ENCODE results near the gene CCDC178.

Gene CCDC178

DNA sequence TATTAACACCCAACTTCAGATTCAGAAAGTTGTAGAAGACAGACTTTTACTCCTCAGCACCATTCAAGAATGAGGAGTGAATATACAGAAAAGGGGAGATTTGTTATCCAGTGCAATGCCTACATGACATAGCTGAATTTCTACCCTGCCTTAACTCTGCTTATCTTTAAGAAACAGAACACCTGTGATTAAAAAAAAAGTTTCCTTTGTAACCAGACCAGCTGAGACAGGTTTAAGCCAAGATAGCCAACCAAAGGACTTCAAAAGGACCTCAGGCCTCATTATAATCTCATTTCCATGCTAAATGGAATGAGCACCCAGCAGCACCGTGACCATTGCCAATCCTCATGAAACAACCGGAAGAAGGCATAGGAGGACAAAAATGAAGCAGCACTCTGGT lies 122.9 kb downstream of the CCDC178 start:
- Histone ChIP-seq H3K9ac (ENCODE audit: low read depth, low read length) (no peak overlapping the region), H3K9me3 (ENCODE audit: control insufficient read depth, insufficient read depth, low read length) (no peaks in the 10 kb centered on the region), H3K36me3 (ENCODE audit: insufficient read depth, low read length) (no peaks in the 10 kb centered on the region), H3K4me1 (ENCODE audit: insufficient read depth, low read length) (no peaks in the 10 kb centered on the region)

DNA sequence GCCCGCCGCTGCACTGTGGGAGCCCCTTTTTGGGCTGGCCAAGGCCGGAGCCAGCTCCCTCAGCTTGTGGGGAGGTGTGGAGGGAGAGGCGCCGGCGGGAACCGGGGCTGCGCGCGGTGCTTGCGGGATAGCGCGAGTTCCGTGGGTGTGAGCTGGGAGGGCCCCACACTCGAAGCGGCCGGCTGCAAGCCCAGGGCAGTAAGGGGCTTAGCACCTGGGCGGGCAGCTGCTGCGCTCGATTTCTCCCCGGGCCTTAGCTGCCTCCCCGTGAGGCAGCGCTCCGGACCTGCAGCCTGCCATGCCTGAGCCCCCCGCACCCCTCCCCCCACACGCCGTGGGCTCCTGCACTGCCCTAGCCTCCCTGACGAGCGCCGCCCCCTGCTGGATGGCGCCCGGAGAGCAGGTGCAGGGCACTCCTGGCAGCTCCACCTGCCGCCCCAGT lies 124.4 kb downstream of the CCDC178 start:
- Histone ChIP-seq H3K9me3 (ENCODE audit: control insufficient read depth, insufficient read depth, low read length) (no peaks in the 10 kb centered on the region), H3K4me1 (ENCODE audit: insufficient read depth, low read length) (no peaks in the 10 kb centered on the region), H3K9ac (ENCODE audit: low read depth, low read length) (peak overlapping the region; percentile 38; the same call in 1 of the 2 replicates), H3K36me3 (ENCODE audit: insufficient read depth, low read length) (no peaks in the 10 kb centered on the region)

DNA sequence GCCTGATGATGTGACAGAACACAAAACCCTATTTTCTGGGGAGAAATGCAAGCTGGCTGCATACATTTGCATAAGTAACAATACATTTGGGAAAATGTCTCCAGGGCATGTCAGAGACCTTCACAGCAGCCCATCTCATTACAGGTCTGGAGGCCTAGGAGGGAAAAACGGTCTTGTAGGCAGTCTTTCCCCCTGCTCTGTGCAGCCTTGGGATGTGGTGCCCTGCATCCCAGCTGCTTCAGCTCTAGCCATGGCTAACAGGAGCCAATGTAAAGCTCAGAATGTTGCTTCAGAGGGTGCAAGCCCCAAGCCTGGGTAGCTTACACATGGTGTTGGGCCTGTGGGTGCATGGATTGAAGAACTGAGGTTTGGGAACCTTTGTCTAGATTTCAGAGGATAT lies 133.0 kb downstream of the CCDC178 start:
- no peaks in the 10 kb centered on the region for H3K4me1 ChIP-seq (ENCODE audit: insufficient read depth, low read length)
- no peaks in the 10 kb centered on the region for H3K36me3 ChIP-seq (ENCODE audit: insufficient read depth, low read length)
- no peak overlapping the region for H3K9ac ChIP-seq (ENCODE audit: low read depth, low read length)
- peaks cover 6% of the 10 kb centered on the region; the same call in 1 of the 2 replicates for H3K9me3 ChIP-seq (ENCODE audit: control insufficient read depth, insufficient read depth, low read length)

DNA sequence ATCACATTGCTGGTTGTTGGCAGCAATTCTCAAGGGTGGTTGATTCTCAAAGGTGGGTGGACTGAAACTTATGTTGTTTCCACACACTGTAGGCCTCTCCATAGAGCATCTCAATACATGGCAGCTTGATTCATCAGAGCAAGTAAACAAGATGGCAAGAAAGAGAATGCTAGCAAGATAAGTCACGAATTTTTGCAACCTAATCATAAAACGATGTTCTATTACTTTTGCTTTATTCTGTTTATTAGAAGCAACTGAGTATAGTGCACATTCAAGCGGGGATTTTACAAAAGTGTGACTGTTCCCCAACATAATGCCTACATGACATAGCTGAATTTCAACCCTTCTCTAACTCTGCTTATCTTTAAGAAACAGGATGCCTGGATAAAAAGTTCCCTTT lies 136.2 kb downstream of the CCDC178 start:
- Histone ChIP-seq H3K36me3 (ENCODE audit: insufficient read depth, low read length) (no peaks in the 10 kb centered on the region), H3K4me1 (ENCODE audit: insufficient read depth, low read length) (no peaks in the 10 kb centered on the region), H3K9ac (ENCODE audit: low read depth, low read length) (no peak overlapping the region), H3K9me3 (ENCODE audit: control insufficient read depth, insufficient read depth, low read length) (peaks cover 6% of the 10 kb centered on the region; the same call in 1 of the 2 replicates)

DNA sequence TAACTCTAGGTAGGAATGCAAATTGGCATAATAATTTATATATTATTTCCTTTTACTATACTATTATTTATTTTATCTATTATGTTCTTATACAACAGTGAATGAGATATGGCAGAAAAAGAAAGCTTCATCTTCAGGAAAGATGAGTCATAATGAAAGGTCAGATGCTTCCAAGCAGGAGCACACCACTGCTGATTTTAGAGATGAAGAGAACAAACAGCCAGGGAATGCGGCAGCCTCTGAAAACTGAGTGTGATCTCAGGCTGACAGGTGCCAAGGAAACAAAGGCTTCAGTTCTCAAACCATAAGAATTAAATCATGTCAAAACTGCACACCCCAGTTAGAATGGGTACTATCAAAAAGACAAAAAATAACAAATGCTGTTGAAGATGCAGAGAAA lies 149.0 kb downstream of the CCDC178 start:
- H3K36me3 ChIP-seq (ENCODE audit: insufficient read depth, low read length) = no peaks in the 10 kb centered on the region
- no peak overlapping the region for H3K9ac ChIP-seq (ENCODE audit: low read depth, low read length)
- H3K9me3 ChIP-seq (ENCODE audit: control insufficient read depth, insufficient read depth, low read length) = no peaks in the 10 kb centered on the region
- H3K4me1 ChIP-seq (ENCODE audit: insufficient read depth, low read length) = no peaks in the 10 kb centered on the region

DNA sequence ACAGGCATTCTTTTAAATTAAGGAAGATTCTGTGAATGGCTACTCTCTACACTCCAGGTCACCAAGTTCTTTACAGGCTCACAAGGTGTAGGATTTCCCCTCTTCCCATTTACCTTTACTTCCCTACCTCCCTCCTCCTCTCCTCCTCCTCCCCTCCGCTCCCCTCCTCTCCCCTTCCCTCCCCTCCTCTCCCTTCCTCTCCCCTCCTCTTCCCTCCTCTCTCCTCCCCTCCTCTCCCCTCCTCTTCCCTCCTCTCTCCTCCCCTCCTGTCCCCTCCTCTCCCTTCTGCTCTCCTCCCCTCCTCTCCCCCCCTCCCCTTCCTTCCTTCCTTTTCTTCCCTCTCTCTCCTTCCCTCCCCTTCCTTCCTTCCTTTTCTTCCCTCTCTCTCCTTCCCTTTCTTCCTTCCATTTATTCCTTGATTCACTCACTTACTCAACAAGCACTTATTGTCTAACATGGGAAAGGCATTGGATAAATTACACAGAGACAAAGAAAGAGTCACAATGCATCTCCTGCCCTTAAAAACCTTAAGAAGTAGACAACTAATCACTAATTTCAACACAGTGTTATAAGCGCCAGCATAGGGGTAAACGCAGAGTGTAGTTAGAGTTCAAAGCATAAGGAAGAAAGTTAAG lies 152.3 kb downstream of the CCDC178 start:
- Histone ChIP-seq H3K9ac (ENCODE audit: low read depth, low read length) (no peak overlapping the region), H3K4me1 (ENCODE audit: insufficient read depth, low read length) (no peaks in the 10 kb centered on the region), H3K9me3 (ENCODE audit: control insufficient read depth, insufficient read depth, low read length) (no peaks in the 10 kb centered on the region), H3K36me3 (ENCODE audit: insufficient read depth, low read length) (no peaks in the 10 kb centered on the region)

DNA sequence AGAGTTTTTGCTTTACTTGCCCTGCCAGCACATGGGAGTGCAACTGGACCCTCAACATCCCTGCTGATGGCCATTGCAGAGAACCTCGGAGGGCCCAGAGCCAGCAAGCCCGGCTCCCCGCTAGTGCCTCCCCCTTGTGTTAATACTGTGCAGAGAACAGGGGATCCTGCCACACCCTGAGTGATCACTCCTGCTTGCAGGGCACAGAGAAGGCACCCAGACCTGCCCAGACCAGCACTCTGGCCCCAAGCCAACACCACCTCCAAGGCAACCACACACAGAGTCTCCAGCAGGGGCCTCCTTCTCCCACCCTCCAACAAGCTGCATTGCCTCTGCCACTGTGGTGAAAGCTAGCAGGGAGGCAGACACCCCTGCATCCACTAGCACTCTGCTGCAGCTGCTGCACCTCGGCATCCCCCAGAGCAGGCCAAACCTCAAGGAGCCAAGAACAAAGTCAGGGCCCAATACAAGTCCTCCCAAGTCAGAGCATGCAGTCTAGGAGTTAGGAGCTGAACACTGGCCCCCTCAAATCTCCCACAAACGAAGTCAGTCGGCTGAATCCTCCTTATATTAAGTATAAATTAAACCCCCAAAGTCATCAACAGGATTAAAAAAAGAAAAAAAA lies 157.7 kb downstream of the CCDC178 start:
- H3K9ac ChIP-seq (ENCODE audit: low read depth, low read length) = no peak overlapping the region
- H3K9me3 ChIP-seq (ENCODE audit: control insufficient read depth, insufficient read depth, low read length) = no peaks in the 10 kb centered on the region
- H3K4me1 ChIP-seq (ENCODE audit: insufficient read depth, low read length) = no peaks in the 10 kb centered on the region
- H3K36me3 ChIP-seq (ENCODE audit: insufficient read depth, low read length) = no peaks in the 10 kb centered on the region

DNA sequence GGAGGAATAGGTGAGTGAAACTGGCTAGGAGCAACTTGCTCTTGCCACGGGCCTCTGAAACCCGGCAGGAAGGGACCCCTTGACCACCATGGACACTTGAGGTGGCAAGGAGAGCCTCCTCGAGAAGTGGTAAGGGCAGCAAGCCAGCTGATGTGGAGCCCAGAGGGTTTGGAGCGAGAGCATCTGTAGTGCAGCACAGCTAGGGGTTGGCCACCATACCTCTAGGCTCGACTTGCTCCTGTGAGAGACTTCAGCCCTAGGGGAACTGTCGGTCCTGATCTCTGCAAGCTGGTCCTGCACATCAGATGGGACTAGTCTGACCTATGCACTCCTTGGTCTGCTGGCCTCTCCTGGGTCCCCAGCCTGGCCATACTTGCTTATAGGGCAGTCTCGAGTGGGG lies 158.4 kb downstream of the CCDC178 start:
- H3K4me1 ChIP-seq (ENCODE audit: insufficient read depth, low read length) = 0 out of 2 replicates have a peak, but pooled peaks cover 5% of the 10 kb centered on the region
- H3K9ac ChIP-seq (ENCODE audit: low read depth, low read length) = no peak overlapping the region
- no peaks in the 10 kb centered on the region for H3K36me3 ChIP-seq (ENCODE audit: insufficient read depth, low read length)
- H3K9me3 ChIP-seq (ENCODE audit: control insufficient read depth, insufficient read depth, low read length) = no peaks in the 10 kb centered on the region

DNA sequence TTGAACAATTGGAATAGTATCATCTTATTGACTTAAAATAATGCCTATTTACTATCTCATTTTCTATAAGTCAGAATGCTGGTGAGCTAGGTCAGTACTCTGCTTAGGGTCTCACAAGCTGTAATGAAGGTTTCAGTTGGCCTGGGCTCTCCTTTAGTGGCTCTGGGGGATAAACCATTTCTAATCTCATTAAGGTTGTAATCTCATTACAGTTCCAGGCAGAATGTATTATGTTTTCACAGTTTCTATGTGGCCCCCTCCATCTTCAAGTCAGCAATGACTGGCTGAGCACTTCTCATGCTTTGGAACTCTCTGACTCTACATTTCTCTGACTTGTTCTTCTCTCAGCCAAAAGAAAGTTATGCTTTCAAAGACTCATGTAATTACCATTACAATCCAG lies 163.1 kb downstream of the CCDC178 start:
- H3K4me1 ChIP-seq (ENCODE audit: insufficient read depth, low read length) = 0 out of 2 replicates have a peak, but pooled peaks cover 5% of the 10 kb centered on the region
- no peaks in the 10 kb centered on the region for H3K36me3 ChIP-seq (ENCODE audit: insufficient read depth, low read length)
- no peak overlapping the region for H3K9ac ChIP-seq (ENCODE audit: low read depth, low read length)
- no peaks in the 10 kb centered on the region for H3K9me3 ChIP-seq (ENCODE audit: control insufficient read depth, insufficient read depth, low read length)

DNA sequence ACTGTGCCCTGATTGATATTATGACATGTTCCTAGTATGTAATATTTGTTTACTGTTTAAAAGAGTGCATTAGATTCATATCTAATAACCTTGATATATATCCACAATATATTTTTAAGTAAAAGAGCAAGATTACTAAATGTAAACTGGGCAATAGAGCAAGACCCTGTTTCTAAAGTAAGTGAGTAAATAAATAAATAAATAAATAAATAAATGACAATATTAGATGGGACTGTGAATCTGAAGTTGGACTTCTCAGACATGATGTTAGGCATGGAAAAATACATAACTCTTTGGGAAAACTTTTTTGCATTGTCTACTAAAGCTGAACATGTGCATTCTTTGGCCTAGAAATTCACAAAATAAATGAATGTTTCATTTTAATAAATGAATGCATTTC lies 164.7 kb downstream of the CCDC178 start:
- Histone ChIP-seq H3K9ac (ENCODE audit: low read depth, low read length) (no peak overlapping the region), H3K4me1 (ENCODE audit: insufficient read depth, low read length) (0 out of 2 replicates have a peak, but pooled peaks cover 5% of the 10 kb centered on the region), H3K9me3 (ENCODE audit: control insufficient read depth, insufficient read depth, low read length) (no peaks in the 10 kb centered on the region), H3K36me3 (ENCODE audit: insufficient read depth, low read length) (no peaks in the 10 kb centered on the region)

DNA sequence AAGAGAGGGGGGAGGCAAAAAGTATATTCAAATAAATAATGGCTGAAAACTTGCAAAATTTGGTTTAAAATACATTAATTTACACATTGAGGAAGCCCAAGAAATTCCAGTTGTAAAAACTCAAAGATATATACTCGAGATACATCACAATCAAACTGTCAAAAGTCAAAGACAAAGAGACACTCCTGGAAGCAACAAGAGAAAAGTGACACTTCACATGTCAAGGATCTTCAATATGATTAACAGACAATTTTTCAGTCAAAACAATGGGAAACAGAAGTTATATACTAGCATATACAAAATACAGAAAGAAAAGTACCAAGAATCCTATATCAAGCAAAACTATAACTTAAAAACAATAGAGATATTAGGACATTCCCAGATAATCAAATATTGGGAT lies 170.2 kb downstream of the CCDC178 start:
- Histone ChIP-seq H3K9me3 (ENCODE audit: control insufficient read depth, insufficient read depth, low read length) (no peaks in the 10 kb centered on the region), H3K4me1 (ENCODE audit: insufficient read depth, low read length) (peaks cover 6% of the 10 kb centered on the region), H3K36me3 (ENCODE audit: insufficient read depth, low read length) (no peaks in the 10 kb centered on the region), H3K9ac (ENCODE audit: low read depth, low read length) (no peak overlapping the region)

DNA sequence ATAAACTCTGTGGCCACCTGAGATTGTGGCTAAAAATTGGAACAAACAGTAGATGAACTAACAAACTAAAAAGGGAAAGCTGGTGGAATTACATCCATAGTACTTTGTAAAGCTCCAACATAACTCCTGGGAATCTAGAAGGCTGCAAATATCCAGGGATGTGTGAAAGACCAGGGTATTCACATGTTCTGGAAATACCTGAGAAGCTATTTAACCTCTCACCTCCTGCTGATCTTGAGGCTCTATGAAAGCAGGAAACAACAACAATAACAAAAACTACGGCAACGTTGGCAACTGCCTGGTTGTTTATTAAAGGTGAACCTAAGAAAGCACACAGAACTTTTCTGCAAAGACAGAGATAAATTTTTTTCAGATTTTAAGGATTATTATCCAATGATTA lies 171.3 kb downstream of the CCDC178 start:
- no peaks in the 10 kb centered on the region for H3K36me3 ChIP-seq (ENCODE audit: insufficient read depth, low read length)
- peaks cover 6% of the 10 kb centered on the region for H3K4me1 ChIP-seq (ENCODE audit: insufficient read depth, low read length)
- H3K9ac ChIP-seq (ENCODE audit: low read depth, low read length) = no peak overlapping the region
- no peaks in the 10 kb centered on the region for H3K9me3 ChIP-seq (ENCODE audit: control insufficient read depth, insufficient read depth, low read length)

DNA sequence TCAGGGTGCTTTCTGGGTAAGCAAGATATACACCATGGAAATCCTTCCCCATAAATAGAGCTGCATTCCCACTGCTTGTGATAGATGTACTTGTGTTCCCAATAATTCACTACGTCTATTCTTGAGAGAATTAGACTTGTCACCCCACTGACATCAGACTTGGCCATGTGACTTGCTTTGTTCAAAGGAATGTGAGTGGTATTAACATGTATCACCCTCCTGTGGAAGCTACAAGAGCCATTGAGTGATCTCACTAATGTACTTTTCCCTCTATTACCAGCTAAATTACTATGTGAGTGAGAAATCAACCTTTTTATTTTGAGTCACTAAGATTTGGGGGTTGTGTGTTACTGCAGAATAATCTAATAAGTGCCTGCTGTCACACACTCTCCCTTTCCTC lies 176.0 kb downstream of the CCDC178 start:
- H3K9me3 ChIP-seq (ENCODE audit: control insufficient read depth, insufficient read depth, low read length) = no peaks in the 10 kb centered on the region
- H3K4me1 ChIP-seq (ENCODE audit: insufficient read depth, low read length) = peaks cover 6% of the 10 kb centered on the region
- H3K9ac ChIP-seq (ENCODE audit: low read depth, low read length) = no peak overlapping the region
- no peaks in the 10 kb centered on the region for H3K36me3 ChIP-seq (ENCODE audit: insufficient read depth, low read length)

DNA sequence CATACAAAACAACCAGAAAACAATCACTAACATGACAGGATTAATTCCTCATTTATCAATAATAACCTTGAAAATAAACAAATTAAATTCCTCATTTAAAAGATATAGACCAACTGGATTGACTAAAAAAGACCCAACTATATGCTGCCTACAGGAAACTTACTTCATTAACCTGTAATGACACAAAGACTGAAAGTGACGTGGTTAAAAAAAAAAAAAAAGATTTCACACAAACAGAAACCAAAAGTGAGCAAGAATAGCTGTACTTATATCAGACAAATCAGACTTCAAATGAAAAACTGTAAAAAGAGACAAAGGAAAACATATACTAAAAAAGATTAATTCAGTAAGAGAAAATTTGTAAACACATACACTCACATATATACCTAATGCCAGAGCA lies 201.2 kb downstream of the CCDC178 start:
- Histone ChIP-seq H3K9ac (ENCODE audit: low read depth, low read length) (no peak overlapping the region), H3K4me1 (ENCODE audit: insufficient read depth, low read length) (no peaks in the 10 kb centered on the region), H3K9me3 (ENCODE audit: control insufficient read depth, insufficient read depth, low read length) (no peaks in the 10 kb centered on the region), H3K36me3 (ENCODE audit: insufficient read depth, low read length) (no peaks in the 10 kb centered on the region)

DNA sequence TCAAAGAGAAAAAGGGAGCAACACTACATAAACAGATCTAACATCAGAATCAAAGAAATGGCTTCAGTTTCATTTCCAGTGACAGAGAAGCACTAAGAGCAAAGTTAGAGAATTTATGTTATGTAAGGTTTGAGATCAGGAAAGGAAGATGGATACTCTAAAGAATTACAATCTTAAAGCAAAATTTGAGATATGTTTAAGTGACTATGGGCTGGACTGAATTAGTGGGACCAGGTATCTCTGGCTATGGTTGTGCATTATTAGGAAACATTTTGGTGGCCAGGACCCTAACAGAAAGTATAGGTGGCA lies 208.2 kb downstream of the CCDC178 start:
- H3K9ac ChIP-seq (ENCODE audit: low read depth, low read length) = no peak overlapping the region

More for the DNA sequence above, 208.2 kb downstream of the CCDC178 start:
- Histone ChIP-seq H3K36me3 (ENCODE audit: insufficient read depth, low read length) (no peaks in the 10 kb centered on the region), H3K4me1 (ENCODE audit: insufficient read depth, low read length) (peaks cover 5% of the 10 kb centered on the region; the same call in 1 of the 2 replicates), H3K9me3 (ENCODE audit: control insufficient read depth, insufficient read depth, low read length) (no peaks in the 10 kb centered on the region)
